GM23338 (cell line): Measurements from ENCODE around the gene SASH3. TPM values are rescaled to one million over a fixed set of nuclear protein-coding genes. Genes with fewer than 3 reads are reported as not detected.

Experiments used
- ATAC-seq: fragments of 200-7000 bp; cut with Tn5 transposase; 3 replicates; pipeline ENCODE4 v1.9.1; 2020
- DNase-seq: peaks from one replicate; pipeline ENCODE4 v3.0.0-alpha.2; 2015; ENCODE audit warnings: low spot score
- H2AFZ ChIP-seq: fragments of 200-600 bp; sonication (generic); 2 replicates; pipeline ENCODE4 v1.8.0; 2016; ENCODE audit warnings: antibody characterized with exemption, mild to moderate bottlenecking, moderate library complexity
- H3F3A ChIP-seq: fragments of 200-600 bp; sonication (generic); replicated peaks from 2 replicates; pipeline ENCODE4 v1.8.0; 2017; ENCODE audit warnings: antibody characterized with exemption, mixed run types, low read depth
- H3K27ac ChIP-seq: fragments of 200-600 bp; sonication (generic); 2 replicates; pipeline ENCODE4 v1.6.1; 2016; ENCODE audit warnings: low read depth
- H3K27me3 ChIP-seq: fragments of 200-600 bp; sonication (generic); 2 replicates; pipeline ENCODE4 v1.8.0; 2016; ENCODE audit warnings: mild to moderate bottlenecking, mixed run types, moderate library complexity; ENCODE audit not compliant: insufficient read depth
- H3K36me3 ChIP-seq: fragments of 200-600 bp; sonication (generic); 2 replicates; pipeline ENCODE4 v1.8.0; 2016; ENCODE audit warnings: mild to moderate bottlenecking; ENCODE audit not compliant: insufficient read depth
- H3K4me1 ChIP-seq: fragments of 200-600 bp; sonication (generic); 2 replicates; pipeline ENCODE4 v1.8.0; 2016; ENCODE audit warnings: mild to moderate bottlenecking, moderate library complexity; ENCODE audit not compliant: insufficient read depth
- H3K4me2 ChIP-seq: fragments of 200-600 bp; sonication (generic); 2 replicates; pipeline ENCODE4 v1.7.1; 2017; ENCODE audit warnings: mixed run types
- H3K4me3 ChIP-seq: fragments of 200-600 bp; sonication (generic); 2 replicates; pipeline ENCODE4 v1.6.1; 2016; ENCODE audit warnings: mixed run types
- H3K79me2 ChIP-seq: fragments of 200-600 bp; sonication (generic); replicated peaks from 2 replicates; pipeline ENCODE4 v1.8.0; 2017; ENCODE audit warnings: mild to moderate bottlenecking; ENCODE audit not compliant: insufficient read depth
- H3K9me2 ChIP-seq: fragments of 200-600 bp; sonication (generic); 2 replicates; pipeline ENCODE4 v1.8.0; 2017; ENCODE audit not compliant: insufficient read depth
- H4K20me1 ChIP-seq: fragments of 200-600 bp; sonication (generic); replicated peaks from 2 replicates; pipeline ENCODE4 v1.8.0; 2017; ENCODE audit warnings: mild to moderate bottlenecking; ENCODE audit not compliant: insufficient read depth
- H3K27ac Mint-ChIP-seq: 2 replicates; pipeline ENCODE4 v1.8.0; 2020; ENCODE audit warnings: inconsistent platforms, mild to moderate bottlenecking, moderate library complexity, mixed read lengths
- H3K27me3 Mint-ChIP-seq: 3 replicates; pipeline ENCODE4 v1.8.0; 2022; ENCODE audit warnings: low read depth, mild to moderate bottlenecking, moderate library complexity, mixed read lengths, inconsistent platforms; ENCODE audit not compliant: insufficient read depth, poor library complexity
- H3K36me3 Mint-ChIP-seq: 3 replicates; pipeline ENCODE4 v1.8.0; 2021; ENCODE audit warnings: low read depth, mild to moderate bottlenecking, inconsistent platforms, moderate library complexity, mixed read lengths
- H3K4me1 Mint-ChIP-seq: 3 replicates; pipeline ENCODE4 v1.8.0; 2020; ENCODE audit warnings: mild to moderate bottlenecking, inconsistent platforms, mixed read lengths
- H3K4me3 Mint-ChIP-seq: 3 replicates; pipeline ENCODE4 v1.8.0; 2021; ENCODE audit warnings: moderate library complexity, mild to moderate bottlenecking, inconsistent platforms, mixed read lengths
- H3K9me3 Mint-ChIP-seq: 3 replicates; pipeline ENCODE4 v1.8.0; 2020; ENCODE audit warnings: moderate library complexity, mild to moderate bottlenecking, inconsistent platforms, mixed read lengths
- CREB1 ChIP-seq: fragments of 250-450 bp; sonication (Bioruptor Pico); IDR thresholded peaks from 2 replicates; pipeline ENCODE4 v1.5.0; 2020; ENCODE audit warnings: low read depth, mild to moderate bottlenecking, moderate library complexity
- ETS1 ChIP-seq: IDR thresholded peaks from 2 replicates; pipeline ENCODE4 v1.6.1; 2016; ENCODE audit warnings: antibody characterized with exemption
- EZH2 ChIP-seq: fragments of 200-600 bp; sonication (generic); IDR thresholded peaks from one replicate; pipeline ENCODE4 v1.8.0; 2017; ENCODE audit warnings: antibody characterized with exemption, mild to moderate bottlenecking, low read depth; ENCODE audit not compliant: unreplicated experiment
- EZH2phosphoT487 ChIP-seq: fragments of 200-600 bp; sonication (generic); IDR thresholded peaks from one replicate; pipeline ENCODE4 v1.8.1; 2018; ENCODE audit warnings: antibody characterized with exemption; ENCODE audit not compliant: unreplicated experiment
- JUNB ChIP-seq: IDR thresholded peaks from one replicate; pipeline ENCODE4 v1.6.1; 2016; ENCODE audit warnings: antibody characterized with exemption; ENCODE audit not compliant: unreplicated experiment
- NANOG ChIP-seq: IDR thresholded peaks from 2 replicates; pipeline ENCODE4 v1.6.1; 2016; ENCODE audit warnings: antibody characterized with exemption, borderline replicate concordance
- POLR2AphosphoS5 ChIP-seq: IDR thresholded peaks from 2 replicates; pipeline ENCODE4 v1.6.1; 2016; ENCODE audit warnings: antibody characterized with exemption, low read depth
- REST ChIP-seq: IDR thresholded peaks from one replicate; pipeline ENCODE4 v1.6.1; 2018; ENCODE audit warnings: antibody characterized with exemption; ENCODE audit not compliant: unreplicated experiment
- STAT1 ChIP-seq: IDR thresholded peaks from one replicate; pipeline ENCODE4 v1.6.1; 2016; ENCODE audit warnings: antibody characterized with exemption; ENCODE audit not compliant: unreplicated experiment
- ZNF114 ChIP-seq: fragments of 250-450 bp; sonication (Bioruptor Pico); IDR thresholded peaks from 2 replicates; pipeline ENCODE4 v1.5.0; 2020; ENCODE audit warnings: mild to moderate bottlenecking, moderate library complexity
- ZNF331 ChIP-seq: fragments of 250-450 bp; sonication (Bioruptor Pico); IDR thresholded peaks from 2 replicates; pipeline ENCODE4 v1.5.0; 2020; ENCODE audit warnings: low read depth, mild to moderate bottlenecking, moderate library complexity
- ZNF462 ChIP-seq: fragments of 250-450 bp; sonication (Bioruptor Pico); IDR thresholded peaks from 2 replicates; pipeline ENCODE4 v1.5.0; 2020; ENCODE audit warnings: mild to moderate bottlenecking, moderate library complexity
- polyA plus RNA-seq: library from polyadenylated mRNA; unstranded; fragments of >200 nt; fragmentation: Nextera tagmentation; extraction: Ambion mirVana; gene quantifications from 2 replicates; pipeline ENCODE4 v1.2.1, GENCODE V29; 2016
- total RNA-seq: library from RNA; depleted of rRNA; stranded (reverse); fragments of >200 nt; shearing (Covaris generic); gene quantifications from 2 replicates; pipeline ENCODE4 v1.2.3, GENCODE V29; 2014
- TF ChIP-seq, protein P1 (sequence below), 2 experiments: fragments of 200-600 bp in 1 of 2; sonication (generic) in 1 of 2; conservative IDR thresholded peaks; 2 replicates each; pipeline versions ENCODE4 v1.5.1 to v1.6.1; 2016 to 2017; ENCODE audit warnings: antibody characterized with exemption in 2 of 2, low read depth in 2 of 2, mild to moderate bottlenecking in 2 of 2, moderate library complexity in 1 of 2

SASH3 gene
- total and polyA plus RNA-seq, 2 experiments from 2014 or later = 0.18 TPM; not detected in 1

DNA sequence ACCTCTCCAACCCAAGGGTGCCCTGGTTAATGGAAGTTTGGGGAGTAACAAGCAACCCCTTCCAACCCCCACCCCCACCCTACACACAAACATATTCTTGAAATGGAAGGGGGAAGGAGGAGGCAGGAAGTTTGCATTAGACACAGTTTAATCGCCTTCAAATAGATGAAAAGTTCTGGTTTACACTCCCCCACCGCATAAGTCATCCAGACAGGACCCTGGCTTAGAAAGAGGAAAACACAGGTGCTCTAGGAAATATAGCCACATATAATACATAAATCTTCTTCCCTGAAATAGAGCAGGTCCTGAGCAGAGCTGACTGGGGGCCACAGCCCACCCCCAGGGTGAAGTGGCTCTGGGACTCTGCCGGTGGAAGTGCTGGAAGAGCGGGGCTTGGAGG is 25.1 kb downstream of the SASH3 start:
- H3K9me3 Mint-ChIP-seq = no peaks in the 10 kb centered on the region; the same call in 2 of the 3 replicates
- Histone ChIP-seq H3K9me2 (no peaks in the 10 kb centered on the region), H3K27ac (no peak overlapping the region), H2AFZ (no peak overlapping the region), H3K36me3 (no peaks in the 10 kb centered on the region), H4K20me1 (no peaks in the 10 kb centered on the region), H3K4me1 (no peaks in the 10 kb centered on the region), H3K4me2 (no peak overlapping the region), H3K79me2 (no peaks in the 10 kb centered on the region), H3K4me3 (no peak overlapping the region), H3K27me3 (no peaks in the 10 kb centered on the region), H3F3A (no peaks in the 10 kb centered on the region)
- peaks cover 23% of the 10 kb centered on the region for H3K36me3 Mint-ChIP-seq
- DNase-seq = no peak
- no peaks in the 10 kb centered on the region for H3K27me3 Mint-ChIP-seq
- H3K27ac Mint-ChIP-seq = no peak overlapping the region
- no peaks in the 10 kb centered on the region for H3K4me1 Mint-ChIP-seq
- TF ChIP-seq, protein P1, sequence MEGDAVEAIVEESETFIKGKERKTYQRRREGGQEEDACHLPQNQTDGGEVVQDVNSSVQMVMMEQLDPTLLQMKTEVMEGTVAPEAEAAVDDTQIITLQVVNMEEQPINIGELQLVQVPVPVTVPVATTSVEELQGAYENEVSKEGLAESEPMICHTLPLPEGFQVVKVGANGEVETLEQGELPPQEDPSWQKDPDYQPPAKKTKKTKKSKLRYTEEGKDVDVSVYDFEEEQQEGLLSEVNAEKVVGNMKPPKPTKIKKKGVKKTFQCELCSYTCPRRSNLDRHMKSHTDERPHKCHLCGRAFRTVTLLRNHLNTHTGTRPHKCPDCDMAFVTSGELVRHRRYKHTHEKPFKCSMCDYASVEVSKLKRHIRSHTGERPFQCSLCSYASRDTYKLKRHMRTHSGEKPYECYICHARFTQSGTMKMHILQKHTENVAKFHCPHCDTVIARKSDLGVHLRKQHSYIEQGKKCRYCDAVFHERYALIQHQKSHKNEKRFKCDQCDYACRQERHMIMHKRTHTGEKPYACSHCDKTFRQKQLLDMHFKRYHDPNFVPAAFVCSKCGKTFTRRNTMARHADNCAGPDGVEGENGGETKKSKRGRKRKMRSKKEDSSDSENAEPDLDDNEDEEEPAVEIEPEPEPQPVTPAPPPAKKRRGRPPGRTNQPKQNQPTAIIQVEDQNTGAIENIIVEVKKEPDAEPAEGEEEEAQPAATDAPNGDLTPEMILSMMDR (conservative IDR thresholded peaks at IDR 0.05; ENCODE audit: low read depth in 2 of 2) = no peak
- TF ChIP-seq JUNB (no peak), STAT1 (no peak), EZH2 (no peak), EZH2phosphoT487 (no peak), CREB1 (CRISPR knock-in tag) (no peak), ETS1 (no peak), ZNF462 (CRISPR knock-in tag) (no peak), POLR2AphosphoS5 (no peak), ZNF114 (CRISPR knock-in tag) (no peak), NANOG (no peak), REST (no peak), ZNF331 (CRISPR knock-in tag) (no peak)
- ATAC-seq = no peak
- H3K4me3 Mint-ChIP-seq = no peak overlapping the region
